GM23338 (cell line): ENCODE data around the gene RYR2.

Experiments used
- CREB1 ChIP-seq: fragments of 250-450 bp; sonication (Bioruptor Pico); IDR thresholded peaks from 2 replicates; pipeline ENCODE4 v1.5.0; 2020; ENCODE audit warnings: low read depth, mild to moderate bottlenecking, moderate library complexity
- CTCF ChIP-seq, 2 experiments: fragments of 200-600 bp in 1 of 2; sonication (generic) in 1 of 2; conservative IDR thresholded peaks; 2 replicates each; pipeline versions ENCODE4 v1.5.1 to v1.6.1; 2016 to 2017; ENCODE audit warnings: antibody characterized with exemption in 2 of 2, low read depth in 2 of 2, mild to moderate bottlenecking in 2 of 2, moderate library complexity in 1 of 2
- ETS1 ChIP-seq: IDR thresholded peaks from 2 replicates; pipeline ENCODE4 v1.6.1; 2016; ENCODE audit warnings: antibody characterized with exemption
- EZH2 ChIP-seq: fragments of 200-600 bp; sonication (generic); IDR thresholded peaks from one replicate; pipeline ENCODE4 v1.8.0; 2017; ENCODE audit warnings: antibody characterized with exemption, mild to moderate bottlenecking, low read depth; ENCODE audit not compliant: unreplicated experiment
- EZH2phosphoT487 ChIP-seq: fragments of 200-600 bp; sonication (generic); IDR thresholded peaks from one replicate; pipeline ENCODE4 v1.8.1; 2018; ENCODE audit warnings: antibody characterized with exemption; ENCODE audit not compliant: unreplicated experiment
- JUNB ChIP-seq: IDR thresholded peaks from one replicate; pipeline ENCODE4 v1.6.1; 2016; ENCODE audit warnings: antibody characterized with exemption; ENCODE audit not compliant: unreplicated experiment
- NANOG ChIP-seq: IDR thresholded peaks from 2 replicates; pipeline ENCODE4 v1.6.1; 2016; ENCODE audit warnings: antibody characterized with exemption, borderline replicate concordance
- POLR2AphosphoS5 ChIP-seq: IDR thresholded peaks from 2 replicates; pipeline ENCODE4 v1.6.1; 2016; ENCODE audit warnings: antibody characterized with exemption, low read depth
- REST ChIP-seq: IDR thresholded peaks from one replicate; pipeline ENCODE4 v1.6.1; 2018; ENCODE audit warnings: antibody characterized with exemption; ENCODE audit not compliant: unreplicated experiment
- ZNF114 ChIP-seq: fragments of 250-450 bp; sonication (Bioruptor Pico); IDR thresholded peaks from 2 replicates; pipeline ENCODE4 v1.5.0; 2020; ENCODE audit warnings: mild to moderate bottlenecking, moderate library complexity
- ZNF331 ChIP-seq: fragments of 250-450 bp; sonication (Bioruptor Pico); IDR thresholded peaks from 2 replicates; pipeline ENCODE4 v1.5.0; 2020; ENCODE audit warnings: low read depth, mild to moderate bottlenecking, moderate library complexity

GRCh38 chr1:237503292-237503691 lies 461.3 kb downstream of the RYR2 start:
- TF ChIP-seq EZH2 (no peak), CTCF (conservative IDR thresholded peaks at IDR 0.05; ENCODE audit: low read depth in 2 of 2) (no peak), EZH2phosphoT487 (no peak), POLR2AphosphoS5 (no peak), REST (no peak), ZNF331 (CRISPR knock-in tag) (no peak), CREB1 (CRISPR knock-in tag) (no peak), ETS1 (no peak), NANOG (no peak), ZNF114 (CRISPR knock-in tag) (no peak), JUNB (no peak)
